Activated T-helper 17 cell treated with anti-CD3 and anti-CD28 coated beads, Interleukin-2, amount 50 U/mL, for 72 hours (primary cell): ENCODE results near the gene RAB36. TPM values are rescaled to one million over a fixed set of nuclear protein-coding genes. Genes with fewer than 3 reads are reported as not detected.

Source experiments
- ATAC-seq: fragments of 150-1000 bp; cut with Tn5 transposase; replicated peaks from 2 replicates; pipeline ENCODE4 v1.10.0; 2021; ENCODE audit warnings: mild to moderate bottlenecking, moderate library complexity
- H3K27ac Mint-ChIP-seq: one replicate; pipeline ENCODE4 v1.8.0; 2022; ENCODE audit warnings: mixed read lengths
- H3K27me3 Mint-ChIP-seq: one replicate; pipeline ENCODE4 v1.8.0; 2022; ENCODE audit warnings: mixed read lengths
- H3K36me3 Mint-ChIP-seq: one replicate; pipeline ENCODE4 v1.8.0; 2022; ENCODE audit warnings: low read depth, mild to moderate bottlenecking, mixed read lengths
- H3K4me1 Mint-ChIP-seq: one replicate; pipeline ENCODE4 v1.8.0; 2022; ENCODE audit warnings: mixed read lengths
- H3K4me3 Mint-ChIP-seq: one replicate; pipeline ENCODE4 v1.8.0; 2022; ENCODE audit warnings: mild to moderate bottlenecking, mixed read lengths
- H3K9me3 Mint-ChIP-seq: one replicate; pipeline ENCODE4 v1.8.0; 2022; ENCODE audit warnings: mixed read lengths
- total RNA-seq, 2 donors: library from RNA; stranded (reverse); gene quantifications; one replicate each; pipeline ENCODE4 v1.2.3, GENCODE V29; 2022

RAB36 gene
- total RNA-seq, 2 donors from 2014 or later: 0.61 to 0.80 TPM

DNA sequence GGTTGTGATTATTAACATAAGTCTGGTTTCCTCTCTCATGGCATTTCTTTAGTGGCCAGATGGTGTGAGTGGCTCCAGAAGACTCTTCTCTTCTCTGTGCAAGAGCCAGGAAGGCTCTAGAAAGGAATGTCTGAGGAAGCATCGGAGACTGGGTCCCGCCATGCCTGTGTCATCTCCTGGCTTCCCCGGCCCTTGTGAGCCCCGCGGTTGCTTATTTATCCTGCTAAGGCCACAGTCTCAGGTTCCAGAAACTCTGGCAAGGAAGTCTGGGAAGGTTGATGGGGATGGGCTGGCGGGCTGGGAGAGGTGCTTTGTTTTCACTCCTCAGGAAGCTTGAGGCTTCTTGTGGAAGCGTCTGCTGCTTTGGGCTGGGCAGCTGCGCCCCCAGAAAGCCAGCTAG lies 53.9 kb downstream of the RAB36 start:
- Mint-ChIP-seq H3K4me3 (no peak overlapping the region), H3K27me3 (no peaks in the 10 kb centered on the region), H3K27ac (no peak overlapping the region), H3K9me3 (no peaks in the 10 kb centered on the region), H3K4me1 (peaks cover 13% of the 10 kb centered on the region), H3K36me3 (peaks cover 24% of the 10 kb centered on the region)
- ATAC-seq: no peak

DNA sequence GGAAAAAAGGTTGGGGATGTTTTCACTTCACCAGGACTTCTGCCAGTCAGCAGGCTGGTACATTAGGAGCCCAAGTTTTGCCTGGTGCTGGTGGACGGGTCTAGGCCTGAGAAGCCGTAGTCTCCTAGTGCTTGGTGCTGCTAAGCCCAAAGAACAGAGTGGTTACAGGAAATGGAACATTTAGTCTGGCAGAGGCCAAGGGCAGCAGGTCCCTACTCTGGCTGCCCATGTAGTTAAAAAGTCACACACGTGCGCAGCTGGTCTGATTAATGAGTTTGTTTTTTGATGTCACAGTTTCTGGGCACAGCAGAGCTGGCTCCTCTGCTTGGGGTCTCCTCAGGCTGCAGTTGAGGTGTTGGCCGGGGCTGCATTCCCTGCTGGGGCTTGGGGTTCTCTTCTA lies 55.6 kb downstream of the RAB36 start:
- Mint-ChIP-seq H3K9me3 (no peaks in the 10 kb centered on the region), H3K27me3 (no peaks in the 10 kb centered on the region), H3K4me3 (no peak overlapping the region), H3K36me3 (peaks cover 37% of the 10 kb centered on the region), H3K27ac (no peak overlapping the region), H3K4me1 (peaks cover 13% of the 10 kb centered on the region)
- no peak for ATAC-seq

DNA sequence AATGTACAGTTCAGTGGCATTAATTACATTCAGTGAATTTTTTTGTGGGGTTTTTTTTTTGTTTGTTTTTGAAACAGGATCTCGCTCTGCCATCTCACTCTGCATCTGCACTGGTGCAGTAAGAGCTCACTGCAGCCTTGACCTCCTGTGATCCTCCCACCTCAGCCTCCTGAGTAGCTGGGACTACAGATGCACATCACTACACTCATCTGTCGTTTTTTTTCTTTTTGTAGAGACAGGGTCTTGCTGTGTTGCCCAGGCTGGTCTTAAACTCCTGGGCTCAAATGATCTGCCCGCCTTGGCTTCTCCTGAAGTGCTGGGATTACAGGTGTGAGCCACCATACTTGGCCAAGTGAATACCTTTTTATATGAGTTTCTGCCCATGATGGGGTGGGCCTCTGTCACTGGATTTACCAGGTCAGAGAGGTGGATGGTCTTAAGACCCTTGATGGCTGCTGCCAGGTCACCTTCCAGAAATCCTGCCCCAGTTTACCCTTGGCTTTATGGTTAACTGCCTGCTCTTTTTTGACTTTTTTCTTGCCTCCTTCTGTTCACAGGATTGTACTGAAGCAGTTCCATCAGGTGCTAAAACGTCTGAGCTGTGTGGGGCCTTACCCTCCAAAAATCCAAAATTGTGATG lies 57.7 kb downstream of the RAB36 start:
- Mint-ChIP-seq H3K9me3 (no peaks in the 10 kb centered on the region), H3K27ac (peak overlapping the region; percentile 79), H3K27me3 (no peaks in the 10 kb centered on the region), H3K4me1 (peaks cover 20% of the 10 kb centered on the region), H3K36me3 (peaks cover 50% of the 10 kb centered on the region), H3K4me3 (no peak overlapping the region)
- ATAC-seq: no peak

DNA sequence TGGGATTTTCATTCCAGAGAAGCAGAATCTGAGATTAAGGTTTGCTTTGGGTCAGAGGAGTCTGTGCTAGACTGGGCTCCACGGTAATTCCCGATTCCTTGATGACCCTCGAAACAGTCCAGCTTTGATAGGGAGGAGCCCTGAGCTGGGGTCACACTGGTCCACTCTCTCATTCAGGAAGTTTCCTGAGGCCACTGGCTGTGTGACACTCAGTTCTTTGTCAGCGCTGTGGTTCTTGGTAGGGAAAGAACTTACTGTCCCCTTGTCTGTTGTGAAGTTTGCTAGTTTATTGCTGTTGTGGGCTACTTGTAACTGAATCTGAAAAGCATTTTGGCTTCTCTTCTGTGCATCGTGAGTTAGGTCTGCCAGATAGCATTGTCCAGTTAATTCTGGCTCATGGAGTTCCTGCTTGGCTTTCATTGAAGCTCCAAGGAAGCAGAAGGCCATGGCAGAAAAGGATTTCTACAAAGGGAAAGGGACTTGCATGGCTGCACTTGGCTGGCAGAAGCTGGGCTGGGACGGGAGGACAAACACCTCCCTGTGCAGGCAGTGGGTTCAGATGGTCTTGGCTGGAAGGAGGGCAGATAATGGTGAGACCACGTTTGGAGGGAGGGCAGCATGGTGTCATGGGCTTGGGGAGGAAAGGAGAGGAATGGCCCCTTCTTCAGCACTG lies 58.3 kb downstream of the RAB36 start:
- Mint-ChIP-seq H3K36me3 (peaks cover 50% of the 10 kb centered on the region), H3K27ac (peak overlapping the region; percentile 79), H3K4me3 (no peak overlapping the region), H3K27me3 (no peaks in the 10 kb centered on the region), H3K4me1 (peaks cover 14% of the 10 kb centered on the region), H3K9me3 (no peaks in the 10 kb centered on the region)
- ATAC-seq: no peak

DNA sequence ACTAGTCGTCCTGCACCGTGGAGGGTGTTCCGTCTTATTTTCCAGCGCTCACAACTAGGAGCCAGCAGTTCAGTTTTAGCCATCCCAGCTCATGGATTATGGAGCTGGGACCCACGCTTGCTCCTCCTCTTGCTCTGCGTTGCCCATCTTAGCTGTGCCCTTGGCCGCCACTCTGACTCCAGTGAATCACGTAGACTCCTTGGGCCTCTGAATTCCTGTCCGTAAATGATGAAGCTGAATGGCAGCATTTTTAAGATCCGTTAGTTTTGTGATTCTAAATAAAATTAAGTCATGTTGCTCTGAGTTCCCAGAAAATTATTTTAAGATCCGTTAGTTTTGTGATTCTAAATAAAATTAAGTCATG lies 58.8 kb downstream of the RAB36 start:
- H3K36me3 Mint-ChIP-seq: peaks cover 46% of the 10 kb centered on the region
- ATAC-seq: no peak

DNA sequence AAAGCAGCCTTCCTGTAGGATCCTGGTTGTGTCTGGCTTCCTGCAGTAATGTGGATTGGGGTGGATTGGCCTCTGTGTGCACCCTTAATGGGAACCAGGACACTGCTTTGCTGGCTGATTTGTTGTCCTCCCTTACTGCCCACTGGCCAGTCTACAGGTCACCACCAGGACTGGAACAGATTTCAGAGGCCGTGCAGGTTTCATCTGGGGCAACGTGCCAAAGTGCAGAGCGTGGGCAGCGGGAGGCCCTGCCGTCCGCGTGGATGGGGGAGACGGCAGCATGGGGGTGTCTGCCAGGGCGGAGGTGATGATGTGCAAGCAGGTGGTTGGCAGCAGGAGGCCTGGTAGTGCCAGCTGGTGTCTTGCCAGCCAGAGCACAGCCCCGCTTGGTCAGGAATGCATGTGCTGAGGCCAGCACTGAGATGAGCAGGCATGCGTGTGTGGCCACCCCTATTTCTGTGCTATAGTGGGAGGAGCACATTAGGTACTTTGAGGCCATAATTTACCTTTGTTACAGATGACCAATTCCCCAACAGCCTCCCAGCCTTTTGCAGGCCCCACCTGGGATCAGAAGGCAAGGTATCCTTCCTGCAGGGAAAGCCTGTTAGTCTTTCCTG lies 59.4 kb downstream of the RAB36 start:
- Mint-ChIP-seq H3K9me3 (no peaks in the 10 kb centered on the region), H3K27ac (peak overlapping the region; percentile 36), H3K4me1 (peaks cover 14% of the 10 kb centered on the region)

More for the DNA sequence above, 58.8 kb downstream of the RAB36 start:
- Mint-ChIP-seq H3K27ac (peak overlapping the region; percentile 79), H3K27me3 (no peaks in the 10 kb centered on the region), H3K9me3 (no peaks in the 10 kb centered on the region), H3K4me1 (peaks cover 14% of the 10 kb centered on the region), H3K4me3 (no peak overlapping the region)

DNA sequence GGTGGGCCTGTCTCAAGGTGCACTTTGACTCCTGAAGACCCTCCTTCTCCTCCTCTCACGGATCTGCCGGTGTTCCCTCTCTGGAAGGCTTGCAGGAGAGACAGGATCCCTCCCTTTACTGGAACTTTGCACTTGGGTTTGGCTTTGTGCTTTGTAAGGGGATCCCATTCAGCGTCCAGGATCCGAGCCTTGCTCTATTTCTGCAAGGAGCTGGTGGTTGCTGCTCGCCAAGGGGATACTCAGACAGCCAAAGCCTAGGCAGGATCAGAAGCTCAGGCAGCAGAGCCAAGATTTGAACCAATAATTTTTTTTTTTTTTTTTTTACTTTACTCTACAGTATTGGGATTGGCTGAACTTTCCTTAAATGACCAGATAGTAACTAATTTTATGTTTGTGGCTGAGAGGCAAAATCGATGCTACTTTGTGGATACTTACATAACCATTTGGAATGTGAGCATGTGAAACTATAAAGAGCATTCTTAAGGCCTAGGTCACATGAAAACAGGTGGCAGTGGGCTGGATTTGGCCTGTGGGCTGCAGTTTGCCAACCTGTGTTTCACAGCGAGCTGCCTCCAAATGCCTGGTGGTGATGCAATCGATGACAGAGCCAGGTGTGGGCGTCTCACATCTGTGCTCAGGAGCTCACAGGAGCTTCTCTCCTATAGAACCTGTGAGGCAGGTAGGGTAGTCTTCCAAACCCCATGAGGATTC lies 60.2 kb downstream of the RAB36 start:
- peaks cover 40% of the 10 kb centered on the region for H3K36me3 Mint-ChIP-seq
- H3K27ac Mint-ChIP-seq: peak overlapping the region; percentile 50
- no peaks in the 10 kb centered on the region for H3K9me3 Mint-ChIP-seq
- H3K4me3 Mint-ChIP-seq: no peak overlapping the region
- no peaks in the 10 kb centered on the region for H3K27me3 Mint-ChIP-seq
- H3K4me1 Mint-ChIP-seq: peaks cover 15% of the 10 kb centered on the region
- ATAC-seq: no peak

More for the DNA sequence above, 59.4 kb downstream of the RAB36 start:
- Mint-ChIP-seq H3K36me3 (peaks cover 41% of the 10 kb centered on the region), H3K4me3 (no peak overlapping the region), H3K27me3 (no peaks in the 10 kb centered on the region)
- no peak for ATAC-seq

DNA sequence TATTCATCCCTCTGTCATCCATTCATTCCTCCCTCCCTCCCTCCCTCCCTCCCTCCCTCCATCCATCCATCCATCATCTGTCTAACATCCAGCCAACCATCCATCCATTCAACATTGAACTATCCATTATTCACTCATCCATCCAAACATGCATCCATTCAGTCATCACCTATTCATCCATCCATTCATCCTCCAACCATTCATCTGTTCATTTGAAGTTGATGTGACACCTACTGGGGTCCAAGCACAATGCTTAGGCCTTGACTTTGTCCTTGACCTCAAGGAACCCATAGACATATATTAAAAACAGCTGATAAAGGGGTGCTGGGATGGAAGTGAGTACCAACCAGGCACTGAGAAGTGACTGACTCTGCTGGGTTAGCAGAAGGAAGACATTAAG lies 61.6 kb downstream of the RAB36 start:
- H3K4me1 Mint-ChIP-seq: peaks cover 21% of the 10 kb centered on the region
- peaks cover 40% of the 10 kb centered on the region for H3K36me3 Mint-ChIP-seq
- no peaks in the 10 kb centered on the region for H3K9me3 Mint-ChIP-seq

DNA sequence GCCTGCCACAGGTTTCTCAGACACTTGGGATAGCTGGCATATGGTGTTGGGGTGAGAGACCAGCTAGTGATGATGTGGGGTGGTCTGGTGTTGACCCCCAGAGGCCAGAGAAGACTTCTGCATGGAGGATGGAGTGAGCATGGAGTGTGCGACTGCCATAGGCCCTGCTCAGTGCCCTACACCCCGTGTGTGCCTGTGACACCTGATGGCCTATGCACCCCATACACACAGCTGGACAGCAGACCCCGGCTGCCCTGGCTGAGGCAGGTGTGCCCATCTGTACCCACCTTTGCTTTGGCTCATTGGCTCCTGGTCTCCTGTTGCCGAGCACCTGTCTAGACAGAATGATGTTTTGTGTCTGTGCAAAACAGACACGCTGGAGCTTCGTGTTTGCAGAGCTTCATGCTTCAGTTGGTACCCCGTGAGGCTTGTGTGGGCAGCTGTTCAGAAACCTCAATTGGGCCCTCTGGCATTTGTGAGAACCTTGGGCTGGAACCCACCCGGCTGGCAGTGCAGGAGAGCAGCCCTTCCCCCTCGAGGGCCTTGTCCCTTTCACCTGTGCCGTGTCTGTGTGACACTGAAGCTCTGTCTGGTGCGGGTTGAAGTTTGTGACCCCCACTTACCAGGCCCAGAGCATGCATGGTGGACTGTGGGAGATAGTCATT lies 62.6 kb downstream of the RAB36 start:
- ATAC-seq: no peak
- H3K27ac Mint-ChIP-seq: peak overlapping the region; percentile 42
- H3K9me3 Mint-ChIP-seq: no peaks in the 10 kb centered on the region
- no peak overlapping the region for H3K4me3 Mint-ChIP-seq
- H3K4me1 Mint-ChIP-seq: peaks cover 24% of the 10 kb centered on the region
- peaks cover 39% of the 10 kb centered on the region for H3K36me3 Mint-ChIP-seq
- no peaks in the 10 kb centered on the region for H3K27me3 Mint-ChIP-seq

More for the DNA sequence above, 61.6 kb downstream of the RAB36 start:
- Mint-ChIP-seq H3K27ac (peak overlapping the region; percentile 42), H3K4me3 (no peak overlapping the region), H3K27me3 (no peaks in the 10 kb centered on the region)
- no peak for ATAC-seq

DNA sequence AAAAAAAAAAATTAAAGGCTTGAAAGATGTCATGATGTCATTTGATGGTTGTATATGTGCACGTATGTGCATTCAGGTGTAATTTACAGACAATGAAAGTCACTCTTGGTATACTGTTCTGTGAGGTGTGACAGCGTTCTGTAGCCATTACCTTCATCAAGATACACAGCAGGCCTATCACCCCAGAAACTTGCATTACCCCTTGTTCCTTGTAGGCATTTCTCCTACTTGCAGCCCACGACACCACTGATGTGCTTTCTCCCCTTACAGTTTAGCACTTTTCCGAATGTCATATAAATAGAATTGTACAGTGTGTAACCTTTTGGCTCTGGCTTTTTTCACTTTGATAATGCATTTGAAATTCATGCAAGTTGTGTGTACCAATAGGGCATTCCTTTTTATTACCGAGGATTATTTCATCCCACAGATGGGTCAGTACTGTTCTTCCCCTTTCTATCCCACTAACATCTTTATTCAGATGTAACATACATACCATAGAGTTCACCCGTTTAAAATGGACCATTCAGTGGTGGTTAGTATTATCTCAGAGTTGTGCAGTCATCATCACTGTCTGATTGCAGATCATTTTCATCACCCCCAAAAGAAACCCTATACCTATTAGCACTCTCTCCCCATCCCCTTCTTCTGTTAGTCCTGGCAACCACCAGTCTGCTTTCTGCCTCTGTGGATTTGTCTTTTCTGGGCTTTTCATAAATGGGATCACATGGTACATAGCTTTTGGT lies 65.3 kb downstream of the RAB36 start:
- Mint-ChIP-seq H3K27ac (peak overlapping the region; percentile 14), H3K4me1 (peaks cover 37% of the 10 kb centered on the region), H3K36me3 (peaks cover 21% of the 10 kb centered on the region), H3K9me3 (no peaks in the 10 kb centered on the region), H3K4me3 (no peak overlapping the region), H3K27me3 (no peaks in the 10 kb centered on the region)
- no peak for ATAC-seq

DNA sequence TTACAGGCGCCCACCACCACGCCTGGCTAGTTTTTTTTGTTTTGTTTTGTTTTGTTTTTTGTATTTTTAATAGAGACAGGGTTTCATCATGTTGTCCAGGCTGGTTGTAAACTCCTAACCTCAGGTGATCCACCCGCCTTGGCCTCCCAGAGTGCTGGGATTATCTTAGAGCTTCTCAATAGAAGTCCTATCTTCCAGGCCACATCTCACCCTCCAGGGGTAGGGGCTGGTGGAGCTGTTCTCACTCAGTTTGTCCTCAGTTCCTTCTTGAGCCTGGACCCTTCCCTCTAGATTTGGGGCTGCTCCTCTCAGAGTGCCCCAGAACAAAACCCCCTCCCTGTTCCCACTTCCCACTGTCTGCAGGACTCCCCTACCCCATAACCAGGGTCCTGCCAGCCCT lies 66.3 kb downstream of the RAB36 start:
- Mint-ChIP-seq H3K36me3 (peaks cover 14% of the 10 kb centered on the region), H3K27me3 (no peaks in the 10 kb centered on the region), H3K27ac (peak overlapping the region; percentile 89), H3K9me3 (no peaks in the 10 kb centered on the region), H3K4me1 (peaks cover 44% of the 10 kb centered on the region), H3K4me3 (no peak overlapping the region)
- no peak for ATAC-seq

DNA sequence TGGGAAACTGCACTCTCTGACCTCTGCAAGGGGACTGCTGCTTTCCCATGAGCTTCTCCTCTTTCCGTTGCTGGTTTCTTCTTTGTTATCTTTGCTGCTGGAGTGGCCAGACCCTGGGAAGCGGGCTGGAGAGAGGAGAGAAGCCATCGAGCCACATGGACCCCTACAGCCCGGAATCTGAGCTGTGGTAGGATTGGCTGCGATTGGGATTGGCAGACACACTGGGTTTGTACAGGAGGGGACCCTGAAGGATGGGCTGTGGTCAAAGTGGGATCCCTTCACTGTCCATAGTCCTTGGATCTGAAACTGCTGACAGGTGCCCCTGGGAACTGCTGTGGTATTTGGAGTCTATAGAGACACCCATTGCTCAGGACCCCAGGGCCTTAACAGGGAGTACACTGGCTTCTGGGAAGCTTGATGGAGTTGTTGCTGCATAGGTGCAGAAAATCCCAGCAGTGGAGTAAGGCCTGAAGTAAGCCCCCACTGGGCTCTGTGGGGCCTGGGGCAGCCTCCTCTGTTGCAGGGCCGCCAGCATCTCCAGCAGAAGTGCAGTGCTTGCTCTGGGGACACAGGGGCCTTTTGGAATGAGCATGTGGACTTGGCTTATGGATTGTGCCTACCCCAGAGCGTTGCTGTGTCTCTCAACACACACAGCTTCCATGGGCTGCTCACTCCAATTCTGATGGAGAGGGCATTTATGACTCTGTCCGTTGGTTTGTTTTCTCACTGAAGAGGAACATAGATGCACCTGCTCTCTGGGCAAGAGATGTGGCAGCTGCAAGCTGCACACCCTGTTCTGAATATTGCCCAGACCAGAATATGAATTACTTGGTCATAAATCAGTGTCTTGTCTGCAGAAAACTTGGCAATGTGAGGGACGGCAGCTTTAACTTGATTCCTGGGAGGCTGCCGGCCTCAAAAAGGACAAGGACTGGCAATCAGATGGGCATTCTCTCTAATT lies 67.1 kb downstream of the RAB36 start:
- Mint-ChIP-seq H3K4me1 (peaks cover 44% of the 10 kb centered on the region), H3K27me3 (no peaks in the 10 kb centered on the region), H3K4me3 (no peak overlapping the region), H3K36me3 (peaks cover 7% of the 10 kb centered on the region), H3K9me3 (no peaks in the 10 kb centered on the region), H3K27ac (peak overlapping the region; percentile 89)
- no peak for ATAC-seq

DNA sequence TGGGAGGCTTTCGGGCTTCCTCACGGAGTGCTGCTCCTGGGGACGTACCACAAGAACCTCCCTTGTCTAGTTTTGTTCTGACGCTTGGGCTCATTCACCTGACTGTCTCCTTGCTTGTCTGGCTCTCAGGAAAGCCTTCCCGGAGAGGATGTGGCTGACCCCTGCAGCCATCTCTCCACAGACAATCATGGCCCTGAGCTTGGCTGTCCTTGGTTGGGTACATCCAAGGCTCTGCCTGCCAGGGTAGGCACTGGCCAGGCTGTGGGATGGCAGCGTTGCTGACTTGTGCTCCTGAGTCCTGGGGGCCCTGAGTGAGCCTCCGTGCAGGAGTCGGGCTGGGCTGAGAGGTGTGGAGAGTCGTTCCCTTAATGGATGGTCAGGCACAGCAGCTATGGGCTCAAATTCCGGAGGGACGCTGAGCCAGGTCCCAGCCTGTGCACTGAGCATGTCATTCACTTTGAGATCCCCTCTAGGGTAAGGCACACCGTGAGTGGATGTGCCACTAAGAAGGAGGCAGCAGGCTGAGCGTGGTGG lies 67.8 kb downstream of the RAB36 start:
- no peak for ATAC-seq
- Mint-ChIP-seq H3K27me3 (no peaks in the 10 kb centered on the region), H3K36me3 (peaks cover 5% of the 10 kb centered on the region), H3K9me3 (no peaks in the 10 kb centered on the region), H3K27ac (peak overlapping the region; percentile 87), H3K4me1 (peaks cover 46% of the 10 kb centered on the region), H3K4me3 (no peak overlapping the region)
